ENCODE measurements around the gene EGFLAM.

GRCh38 chr5:38413696-38414095 lies 155.3 kb downstream of the EGFLAM start:
- TF ChIP-seq, protein P1, sequence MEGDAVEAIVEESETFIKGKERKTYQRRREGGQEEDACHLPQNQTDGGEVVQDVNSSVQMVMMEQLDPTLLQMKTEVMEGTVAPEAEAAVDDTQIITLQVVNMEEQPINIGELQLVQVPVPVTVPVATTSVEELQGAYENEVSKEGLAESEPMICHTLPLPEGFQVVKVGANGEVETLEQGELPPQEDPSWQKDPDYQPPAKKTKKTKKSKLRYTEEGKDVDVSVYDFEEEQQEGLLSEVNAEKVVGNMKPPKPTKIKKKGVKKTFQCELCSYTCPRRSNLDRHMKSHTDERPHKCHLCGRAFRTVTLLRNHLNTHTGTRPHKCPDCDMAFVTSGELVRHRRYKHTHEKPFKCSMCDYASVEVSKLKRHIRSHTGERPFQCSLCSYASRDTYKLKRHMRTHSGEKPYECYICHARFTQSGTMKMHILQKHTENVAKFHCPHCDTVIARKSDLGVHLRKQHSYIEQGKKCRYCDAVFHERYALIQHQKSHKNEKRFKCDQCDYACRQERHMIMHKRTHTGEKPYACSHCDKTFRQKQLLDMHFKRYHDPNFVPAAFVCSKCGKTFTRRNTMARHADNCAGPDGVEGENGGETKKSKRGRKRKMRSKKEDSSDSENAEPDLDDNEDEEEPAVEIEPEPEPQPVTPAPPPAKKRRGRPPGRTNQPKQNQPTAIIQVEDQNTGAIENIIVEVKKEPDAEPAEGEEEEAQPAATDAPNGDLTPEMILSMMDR (IDR thresholded peaks at IDR 0.05 in 2 of 3, conservative IDR thresholded peaks at IDR 0.05 in 1 of 3; ENCODE audit: control insufficient read depth in 2 of 3, extremely low read depth in 1 of 3, insufficient read depth in 1 of 3, low read depth in 3 of 3, low read length in 3 of 3) = no peak
- TF ChIP-seq EZH2 (IDR thresholded peaks at IDR 0.05; ENCODE audit: borderline replicate concordance, control insufficient read depth, low read depth, low read length) = no peak
- no peak for TF ChIP-seq SP1 (IDR thresholded peaks at IDR 0.05; ENCODE audit: low read depth, low read length)
- TF ChIP-seq POLR2AphosphoS2 (IDR thresholded peaks at IDR 0.05; ENCODE audit: low read depth, low read length) = no peak

All from GM12878 (cell line).